Fibroblast of skin of right biceps (primary cell): ENCODE data around the gene TP53I11.

Experiments
- DNase-seq: peaks from one replicate; pipeline ENCODE4 v3.0.0-alpha.2; 2013

Gene TP53I11

DNA sequence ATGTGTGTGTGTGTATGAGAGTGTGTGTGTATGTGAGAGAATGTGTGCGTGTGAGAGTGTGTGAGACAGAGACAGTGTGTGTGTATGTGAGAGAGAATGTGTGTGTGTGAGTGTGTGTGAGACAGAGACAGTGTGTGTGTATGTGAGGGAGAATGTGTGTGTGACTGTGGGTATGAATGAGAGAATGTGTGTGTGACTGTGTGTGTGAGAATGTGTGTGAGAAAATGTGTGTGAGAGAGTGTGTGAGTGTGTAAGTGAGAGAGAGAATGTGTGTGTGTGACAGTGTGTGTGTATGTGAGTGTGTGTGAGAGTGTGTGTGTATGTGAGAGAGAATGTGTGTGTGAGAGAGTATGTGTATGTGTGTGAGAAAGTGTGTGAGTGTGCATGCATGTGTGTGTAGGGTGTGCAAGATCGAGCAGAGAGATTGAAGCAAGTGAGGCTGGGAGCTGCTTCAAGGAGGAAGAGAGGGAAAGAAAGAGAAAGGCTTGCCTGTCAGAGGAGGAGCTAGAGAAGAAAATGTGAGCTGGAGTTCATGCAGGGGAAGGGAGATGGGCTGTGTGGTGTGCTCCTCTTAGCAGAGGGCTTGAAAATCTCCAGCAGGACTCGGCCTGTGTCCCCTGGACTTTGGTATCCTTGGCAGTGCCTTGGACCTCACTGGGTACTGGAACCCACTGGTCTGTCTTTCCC is 27.7 kb upstream of the TP53I11 start:
- DNase-seq: no peak

DNA sequence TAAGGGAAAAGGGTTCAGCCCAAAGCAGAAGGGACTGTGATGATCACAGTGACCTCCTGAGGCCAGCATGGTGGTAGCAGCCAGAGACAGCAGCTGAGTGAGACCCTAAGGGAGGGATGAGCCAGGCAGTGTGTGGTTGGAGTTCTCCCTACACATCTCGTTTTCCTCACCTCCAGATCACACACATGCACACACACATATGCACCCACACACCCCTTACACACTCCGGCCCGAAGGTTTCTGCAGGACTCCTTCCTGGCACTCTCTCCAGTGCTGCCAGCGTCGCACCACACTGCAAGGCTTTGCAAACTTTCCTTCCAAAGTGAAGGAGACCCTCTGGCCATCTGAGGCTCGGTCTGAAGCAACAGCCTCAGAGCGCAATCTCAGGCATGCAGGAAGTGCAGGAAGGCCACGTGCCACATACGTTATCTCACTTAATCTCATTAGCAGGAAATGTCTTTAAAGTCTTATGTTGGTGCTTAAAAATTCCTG is 26.9 kb upstream of the TP53I11 start:
- peak; percentile 26 for DNase-seq

DNA sequence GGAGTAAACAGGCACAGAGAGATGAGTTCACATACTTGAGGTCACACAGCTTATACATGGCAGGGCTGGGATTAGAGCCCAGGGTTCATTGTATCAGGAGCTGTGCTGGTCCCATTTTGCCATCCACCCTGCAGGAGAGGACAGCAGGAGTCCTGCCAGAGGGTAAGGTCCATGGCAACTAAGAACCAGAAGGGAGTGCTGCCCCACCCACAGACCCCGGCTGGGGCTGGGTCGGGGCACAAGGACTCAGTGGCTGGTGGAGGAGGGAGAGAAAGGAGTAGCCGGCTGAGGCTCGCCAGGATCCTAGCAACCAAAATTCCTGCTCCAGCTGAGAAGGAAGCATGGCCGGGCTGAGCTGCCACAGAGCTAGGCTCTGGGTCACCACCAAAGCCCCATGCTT is 25.9 kb upstream of the TP53I11 start:
- no peak for DNase-seq

DNA sequence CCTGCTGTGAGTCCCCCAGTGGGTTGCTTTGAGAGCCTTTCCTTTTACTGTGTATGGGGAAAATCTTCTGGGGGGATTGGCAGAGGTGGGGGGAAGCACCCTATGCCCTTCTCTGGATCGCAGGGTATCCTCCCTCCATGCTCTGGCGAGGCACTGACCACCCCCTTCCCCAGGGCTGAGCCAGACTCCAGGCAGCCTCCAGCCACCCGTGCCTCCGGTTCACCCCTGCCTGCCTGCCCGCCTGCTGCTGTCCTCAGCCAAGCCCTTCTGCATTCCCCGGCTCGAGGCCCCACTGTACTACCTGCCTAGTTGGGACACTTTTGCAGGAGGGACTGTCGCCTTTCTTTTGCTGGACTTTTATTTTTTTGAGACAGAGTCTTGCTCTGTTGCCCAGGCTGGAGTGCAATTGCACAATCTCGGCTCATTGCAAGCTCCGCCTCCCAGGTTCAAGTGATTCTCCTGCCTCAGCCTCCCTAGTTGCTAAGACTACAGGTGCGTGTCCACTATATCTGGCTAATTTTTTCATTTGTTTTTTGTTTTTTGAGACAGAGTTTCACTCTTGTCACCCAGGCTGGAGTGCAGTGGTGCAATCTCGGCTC is 23.8 kb upstream of the TP53I11 start:
- DNase-seq: no peak

DNA sequence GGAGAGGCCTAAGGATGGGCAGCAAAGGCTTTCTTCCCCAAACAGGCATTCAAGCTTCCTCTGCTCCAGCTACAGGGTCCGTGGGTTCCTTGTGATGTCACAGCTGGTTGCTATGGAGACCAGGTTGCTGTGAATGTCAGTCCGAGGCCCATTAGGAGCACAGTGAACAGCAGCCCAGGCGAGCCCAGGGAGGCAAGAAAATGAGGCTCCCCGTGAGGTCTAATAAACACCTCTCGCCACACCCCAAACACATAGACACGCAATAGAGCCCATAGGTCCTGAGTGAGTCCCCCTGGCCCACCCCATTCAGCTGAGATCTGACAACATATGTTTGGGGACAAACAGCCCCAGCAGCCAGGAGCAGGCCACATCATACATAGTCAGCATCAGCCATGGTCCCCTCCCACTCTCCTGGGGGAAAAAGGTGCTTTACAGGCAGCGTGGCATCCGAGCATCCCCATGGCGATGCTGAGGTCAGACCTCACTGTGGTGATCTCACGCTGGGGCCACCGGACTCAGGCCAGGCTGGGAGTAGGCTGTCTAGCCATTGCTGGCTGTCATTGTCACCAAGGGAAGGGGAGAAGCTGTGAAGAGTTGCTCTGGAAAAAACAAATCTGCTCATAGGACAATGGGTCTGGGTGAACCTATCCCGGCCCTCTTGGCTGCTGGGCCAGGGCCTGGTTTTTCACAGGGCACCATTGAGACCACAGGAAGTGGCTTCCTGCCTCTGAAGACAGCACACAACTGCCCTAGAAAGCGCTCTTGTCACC is 23.1 kb upstream of the TP53I11 start:
- DNase-seq: no peak

DNA sequence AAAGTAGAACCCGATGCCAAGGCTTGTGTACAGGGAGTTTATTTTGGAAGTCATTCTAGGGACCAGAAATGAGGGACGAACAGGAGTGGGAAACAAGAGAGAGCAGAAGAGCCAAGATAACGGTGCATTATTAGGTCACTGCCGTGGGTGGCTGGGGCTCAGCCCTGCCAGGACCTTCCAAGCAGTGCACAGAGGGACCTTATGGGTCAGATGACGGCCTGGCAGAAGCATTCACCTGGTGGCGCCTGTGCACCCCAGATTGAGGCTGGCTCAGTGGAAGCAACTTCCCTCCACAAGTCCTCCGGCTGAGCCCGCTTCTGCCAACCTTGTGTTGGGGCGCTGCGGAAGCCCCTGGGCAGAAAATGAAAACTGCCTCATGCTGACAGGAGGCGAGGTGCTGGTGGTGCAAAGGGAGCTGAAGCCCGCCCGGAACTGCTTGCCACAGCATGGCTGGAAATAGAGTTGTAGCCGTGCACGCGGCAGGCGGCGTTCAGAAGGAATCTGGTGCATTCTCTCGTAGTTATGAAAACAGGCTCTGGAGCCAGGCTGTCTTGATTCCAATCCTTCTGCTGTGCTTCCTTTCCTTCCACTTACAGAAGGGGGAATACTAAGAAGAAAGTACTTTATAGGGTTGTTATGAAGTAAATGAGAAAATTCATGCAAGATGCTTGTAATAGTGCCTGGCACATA is 22.2 kb upstream of the TP53I11 start:
- DNase-seq: no peak

DNA sequence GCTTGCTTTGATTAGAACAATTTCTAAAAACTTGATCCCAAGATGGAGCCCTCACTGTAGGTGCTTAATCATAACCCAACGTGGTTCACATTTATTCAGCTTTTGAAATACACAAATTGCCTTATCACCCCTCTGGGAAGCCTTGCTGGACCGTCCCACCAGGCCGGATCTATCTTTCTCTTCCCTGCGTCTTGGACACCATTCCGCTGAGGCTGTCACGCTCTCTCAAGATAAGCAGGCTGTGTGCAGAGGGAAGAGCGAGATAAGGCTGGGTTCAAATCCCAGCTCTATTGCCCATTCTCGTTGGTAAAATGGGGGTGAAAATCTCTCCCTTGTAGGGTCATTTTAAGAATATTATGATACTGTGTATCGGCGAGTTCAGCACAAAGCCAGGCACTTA is 20.5 kb upstream of the TP53I11 start:
- DNase-seq: no peak

DNA sequence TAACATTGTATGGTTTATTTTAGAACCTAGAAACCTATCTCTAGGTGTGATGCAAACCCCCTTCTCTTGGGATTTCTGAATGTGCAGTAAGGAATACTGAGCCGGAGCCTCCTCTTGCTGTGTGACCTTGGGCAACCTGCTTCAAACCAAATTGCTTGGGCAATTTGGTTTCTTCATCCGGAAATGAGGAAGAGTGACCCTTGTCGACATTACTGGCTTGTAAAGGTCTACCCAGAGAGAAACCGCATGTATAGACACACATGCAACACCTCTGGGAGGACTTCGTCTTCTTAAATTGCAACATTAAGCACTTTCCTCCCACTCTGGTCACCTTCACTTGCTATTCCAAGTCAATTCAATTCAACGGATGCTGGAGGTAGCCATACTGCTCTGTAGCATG is 19.6 kb upstream of the TP53I11 start:
- no peak for DNase-seq

DNA sequence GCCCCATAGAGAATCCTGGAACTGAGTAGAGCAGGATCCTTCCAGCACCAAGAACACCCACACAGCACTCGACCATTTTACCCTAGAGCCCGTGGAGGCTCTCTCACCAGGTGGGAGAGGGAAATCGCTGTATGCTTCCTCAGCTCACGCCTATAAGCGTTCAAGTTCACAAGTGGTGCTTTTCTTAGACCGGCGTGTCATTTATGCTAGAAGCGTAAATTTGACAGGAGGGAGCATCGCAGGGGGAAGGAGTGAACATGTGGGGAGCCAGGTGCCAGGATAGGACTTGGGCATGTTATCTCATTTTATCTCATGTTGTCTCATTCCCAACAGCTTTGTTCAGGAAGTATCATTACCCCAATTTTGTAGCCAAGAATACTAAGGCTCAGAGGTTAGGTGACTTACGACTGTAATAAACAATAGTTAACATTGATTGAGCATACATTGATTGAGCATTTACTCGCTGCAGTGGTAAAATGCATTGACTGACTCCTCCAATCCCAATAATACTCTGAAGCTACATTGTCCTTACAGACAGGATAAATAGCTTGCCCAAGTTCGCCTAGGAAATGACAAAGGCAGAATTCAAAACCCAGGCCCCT is 19.1 kb upstream of the TP53I11 start:
- no peak for DNase-seq

DNA sequence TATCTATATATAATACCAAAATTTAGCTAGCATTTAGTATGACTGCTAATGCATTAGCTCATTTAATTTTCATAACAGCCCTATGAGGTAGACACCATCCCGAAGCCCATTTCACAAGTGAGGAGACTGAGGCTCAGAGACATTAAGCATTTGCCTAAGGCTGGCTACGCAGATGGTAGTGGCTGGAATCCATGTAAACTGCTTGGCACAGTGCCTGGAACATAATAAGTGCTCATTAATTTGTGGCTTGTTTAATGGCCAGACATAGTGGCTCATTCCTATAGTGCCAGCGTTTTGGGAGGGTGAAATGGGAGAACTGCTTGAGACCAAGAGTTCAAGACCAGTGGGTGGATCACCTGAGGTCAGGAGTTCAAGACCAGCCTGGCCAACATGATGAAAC is 17.8 kb upstream of the TP53I11 start:
- no peak for DNase-seq

DNA sequence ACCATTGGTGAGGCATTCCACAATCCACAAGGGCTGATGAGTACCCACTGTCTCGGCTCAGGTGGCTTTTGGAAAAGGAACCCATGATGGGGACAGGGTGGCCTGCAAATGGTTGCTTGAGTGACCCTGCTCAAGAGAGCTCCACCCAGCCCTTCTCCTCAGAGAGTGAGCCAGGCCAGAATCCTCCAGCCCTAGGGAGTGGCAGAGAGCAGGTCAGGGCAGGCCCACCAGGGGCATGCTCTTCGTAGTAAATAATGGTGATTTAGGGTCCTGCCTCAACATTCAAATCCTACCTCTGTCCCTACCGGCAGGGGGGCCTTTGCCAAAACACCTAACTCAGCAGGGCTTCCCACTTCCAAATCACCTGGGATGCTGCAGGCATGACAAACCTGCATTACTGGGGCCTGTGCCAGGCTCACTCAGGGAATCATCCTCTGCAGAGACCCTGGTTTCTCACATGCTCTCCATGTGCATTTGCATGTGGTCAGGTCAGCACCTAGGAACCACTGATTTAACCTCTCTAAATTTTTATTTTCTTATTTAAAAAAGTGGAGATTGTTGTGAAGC is 17.3 kb upstream of the TP53I11 start:
- no peak for DNase-seq

DNA sequence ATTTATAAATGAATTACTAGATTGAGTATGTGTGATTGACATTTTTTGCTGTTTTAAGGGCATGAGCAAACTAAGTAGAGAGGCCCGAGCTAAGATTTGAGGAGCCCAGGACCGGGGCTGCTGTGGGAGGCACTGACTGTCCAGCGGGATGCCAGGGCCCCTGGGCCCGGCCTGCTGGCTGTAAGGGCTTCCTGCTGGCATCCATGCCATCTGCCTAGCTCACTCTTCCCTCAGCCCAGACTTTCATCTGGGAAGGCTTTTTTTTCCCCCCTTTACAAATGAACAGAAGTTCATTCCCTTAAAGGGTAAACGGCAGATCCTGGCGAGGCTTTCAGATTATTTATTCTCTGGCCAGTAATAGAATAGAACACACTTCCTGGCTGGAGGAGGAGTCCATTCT is 16.0 kb upstream of the TP53I11 start:
- no peak for DNase-seq

DNA sequence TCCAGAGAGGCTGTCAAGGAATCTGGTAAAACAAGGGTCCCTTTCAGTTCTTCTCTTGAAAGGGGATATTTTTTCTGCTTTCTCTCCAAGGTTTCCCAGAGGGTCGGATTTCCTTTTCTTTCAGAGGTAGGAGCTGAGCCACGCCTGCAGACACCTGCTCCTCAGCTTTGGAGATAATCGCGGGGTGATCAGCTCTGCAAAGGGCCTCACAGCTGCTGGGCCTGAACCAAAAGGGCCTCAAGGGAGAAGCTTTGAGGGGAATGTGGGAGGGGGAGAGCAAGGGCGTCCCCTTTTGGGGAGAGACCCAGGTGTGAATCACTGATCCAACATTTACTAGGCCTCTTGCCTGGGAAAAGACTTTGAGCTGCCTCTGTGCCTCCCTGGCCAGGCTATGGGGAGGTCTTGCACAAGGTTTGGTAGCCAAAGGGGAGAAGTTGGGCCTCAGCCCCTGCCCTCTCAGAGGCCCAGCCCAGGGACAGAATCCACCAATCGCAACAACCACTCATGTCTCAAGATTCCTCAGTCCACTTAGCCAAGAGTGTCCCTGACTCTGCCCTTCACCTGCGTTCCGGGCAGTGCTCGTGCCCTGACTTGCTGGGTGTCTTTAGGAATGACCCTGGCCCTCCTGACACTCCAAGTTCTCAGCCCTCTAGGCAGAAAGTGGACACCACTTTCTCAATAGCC is 14.0 kb upstream of the TP53I11 start:
- no peak for DNase-seq

DNA sequence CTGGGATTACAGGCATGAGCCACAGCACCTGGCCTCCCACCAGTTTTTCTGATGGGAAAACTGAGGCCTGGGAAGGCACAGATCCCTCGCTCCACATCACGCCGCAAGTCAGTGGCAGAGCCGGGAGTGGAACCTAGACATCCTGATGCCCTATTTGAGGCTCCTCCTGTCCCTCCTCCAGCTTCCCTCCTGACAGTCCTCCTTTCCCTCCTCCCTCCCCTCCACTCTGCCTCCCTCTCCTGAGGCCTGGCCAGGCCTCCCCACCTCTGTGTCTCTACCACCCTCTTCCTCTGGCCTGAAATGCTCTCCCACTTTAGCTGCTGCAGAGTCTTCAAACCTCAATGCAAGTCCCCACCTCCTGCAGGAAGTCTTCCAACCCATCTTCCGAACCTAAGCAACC is 13.3 kb upstream of the TP53I11 start:
- DNase-seq: no peak

DNA sequence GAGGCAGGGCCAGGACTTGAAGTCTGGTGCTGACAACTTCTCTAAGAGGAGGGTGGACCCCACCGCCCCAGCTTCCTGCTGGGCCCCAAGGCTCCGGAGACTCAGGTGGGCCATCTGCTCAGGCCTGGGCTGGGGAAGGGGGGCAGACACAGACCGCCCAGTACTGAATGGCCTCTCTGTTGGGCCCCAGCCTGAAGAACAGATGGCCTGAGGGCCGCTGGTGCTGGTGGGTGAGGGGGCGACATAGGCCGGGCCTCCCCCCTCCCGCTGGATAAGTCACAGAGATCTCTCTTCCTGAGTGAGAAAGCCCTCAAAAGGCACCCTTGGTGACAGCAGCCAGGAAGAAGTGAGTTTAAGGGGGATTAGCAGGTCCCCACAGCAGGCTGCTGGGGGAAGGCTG is 12.5 kb upstream of the TP53I11 start:
- DNase-seq: no peak

DNA sequence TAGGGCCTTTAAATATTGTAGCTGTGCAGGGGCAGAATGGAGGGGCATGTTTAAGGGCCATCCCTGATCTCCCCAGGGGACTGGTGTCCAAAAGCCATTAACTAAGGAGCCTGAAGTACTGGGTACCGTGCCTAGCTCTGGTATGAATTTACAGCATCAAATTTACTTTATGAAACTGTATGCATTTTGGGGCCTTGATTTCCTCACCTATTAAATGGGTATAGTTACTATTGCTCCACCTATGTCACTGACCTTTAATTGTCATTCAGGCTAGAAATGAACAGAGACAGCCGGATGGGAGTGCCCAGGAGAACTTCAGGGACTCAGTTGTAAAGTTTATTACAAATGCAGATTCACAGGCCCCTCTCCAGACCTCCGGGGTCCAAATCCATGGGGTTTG is 11.8 kb upstream of the TP53I11 start:
- no peak for DNase-seq

DNA sequence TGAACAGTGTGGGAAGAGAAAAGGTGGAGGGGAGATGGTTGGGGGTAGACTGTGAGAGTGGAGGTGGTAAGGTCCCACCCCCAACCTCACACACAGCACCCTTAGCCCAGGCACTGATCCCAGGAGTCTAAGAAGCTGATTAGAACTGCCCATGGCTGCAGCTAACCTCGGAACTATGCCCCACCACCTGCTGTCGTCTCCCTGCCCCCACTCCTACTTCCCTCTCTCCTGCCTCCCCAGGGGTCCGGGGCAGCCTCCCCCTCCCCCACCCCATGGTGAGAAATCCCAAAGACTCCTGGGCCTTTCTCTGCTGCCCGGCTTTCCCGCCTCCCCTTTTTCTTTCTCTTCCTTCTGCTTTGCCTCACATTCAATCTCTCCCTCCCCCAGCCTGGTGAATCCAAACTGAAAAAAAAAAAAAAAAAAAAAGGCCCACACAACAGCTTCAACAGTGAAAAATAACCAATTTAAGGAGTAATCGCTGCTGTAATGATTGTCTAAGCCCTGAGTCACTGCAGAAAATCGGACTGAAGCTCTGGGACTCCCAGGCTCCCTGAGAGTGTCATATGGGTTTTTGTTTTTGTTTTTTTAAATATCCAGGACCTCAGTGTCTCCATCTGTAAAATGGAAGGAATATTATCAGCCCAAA is 9.6 kb upstream of the TP53I11 start:
- peak; percentile 20 for DNase-seq

DNA sequence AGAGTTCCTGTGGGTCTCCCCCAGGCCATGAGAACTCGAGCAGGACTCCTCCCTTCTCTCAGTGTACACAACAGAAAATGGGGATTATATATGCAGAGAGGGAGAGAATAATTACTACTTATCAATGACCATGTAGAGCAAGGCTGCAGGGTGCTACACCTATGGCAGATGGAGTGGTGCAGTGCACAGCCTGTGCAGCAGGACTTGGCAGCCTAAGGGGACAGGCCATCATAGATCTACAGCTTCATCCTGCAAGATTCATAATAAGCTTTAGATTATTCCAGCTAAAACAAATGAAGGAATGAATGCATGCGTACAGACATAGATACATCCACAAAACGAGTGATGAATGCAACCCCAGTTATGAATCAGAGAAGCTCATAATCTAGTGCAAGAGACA is 8.4 kb upstream of the TP53I11 start:
- no peak for DNase-seq

DNA sequence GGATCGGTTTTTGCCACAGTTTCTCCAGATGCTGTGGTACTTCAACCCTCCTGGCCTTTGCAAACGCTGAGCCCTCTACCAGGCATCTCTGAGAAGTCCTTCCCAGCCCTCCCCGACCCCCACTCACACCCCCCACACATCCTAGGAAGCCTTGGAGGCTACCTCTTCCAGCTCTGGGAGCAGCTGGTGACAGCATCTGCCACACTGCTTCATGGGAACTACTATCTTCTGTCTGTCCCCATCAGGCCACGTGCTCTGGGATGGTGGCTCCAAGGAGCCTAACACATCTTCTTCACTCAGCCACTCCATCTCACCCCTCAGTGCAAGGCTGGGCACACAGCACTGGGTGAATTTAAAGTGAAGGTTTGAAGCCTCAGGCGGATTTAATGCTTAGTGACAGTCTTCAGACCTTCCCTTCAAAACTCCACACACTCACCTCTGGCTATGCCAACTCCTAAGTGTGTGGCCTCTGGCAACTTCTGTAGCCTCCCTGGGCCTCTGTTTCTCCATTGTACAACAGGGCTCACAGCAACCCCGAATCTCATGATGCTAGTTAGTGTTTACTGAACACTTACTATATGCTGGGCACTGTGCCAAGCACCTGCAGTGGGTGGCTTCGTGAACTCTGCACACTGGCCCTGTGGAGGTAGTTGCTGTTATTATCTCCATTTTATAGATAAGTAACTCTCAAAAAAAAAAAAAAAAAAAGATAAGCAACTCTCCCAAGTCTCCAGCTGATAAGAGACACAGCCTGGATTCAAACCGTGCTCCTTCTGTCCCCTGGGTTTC is 7.3 kb upstream of the TP53I11 start:
- no peak for DNase-seq

DNA sequence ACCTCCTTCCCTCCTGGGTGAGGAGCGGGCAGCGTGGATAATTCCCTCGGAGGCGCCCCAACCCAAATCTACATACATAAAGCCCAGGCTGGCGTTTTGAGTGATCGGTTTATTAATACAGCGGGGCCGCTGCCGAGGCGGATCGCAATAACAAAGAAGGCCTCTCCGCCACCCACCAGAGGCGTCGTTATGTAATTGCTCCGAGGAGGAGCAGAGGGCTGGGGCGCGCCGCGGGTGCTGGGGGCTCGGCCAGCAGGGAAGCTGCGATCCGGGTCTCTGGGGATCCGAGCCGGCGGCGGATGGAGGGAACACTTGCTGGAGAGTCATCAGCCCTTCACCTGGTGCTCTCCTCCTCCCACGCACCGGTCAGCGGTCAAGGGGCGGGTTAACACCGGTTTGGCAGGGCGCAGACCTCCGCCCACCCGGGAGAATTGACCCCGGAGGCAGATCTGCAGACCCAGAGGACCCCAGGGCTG is 6.4 kb upstream of the TP53I11 start:
- DNase-seq: no peak
